SK-N-SH treated with all-trans-retinoic acid at 6 μM for 48 hours (cell line): Measurements from ENCODE around the gene TMEM132D.

Source experiments
- ATAC-seq: fragments of 200-7000 bp; cut with Tn5 transposase; 3 replicates; pipeline ENCODE4 v1.9.1; 2020; ENCODE audit warnings: mild to moderate bottlenecking, moderate library complexity
- ARNTL ChIP-seq: fragments of 450-650 bp; formaldehyde crosslinking; IDR thresholded peaks from 2 replicates; pipeline ENCODE4 v1.5.0; 2020; ENCODE audit warnings: low read depth, mild to moderate bottlenecking, moderate library complexity, borderline replicate concordance
- BACH2 ChIP-seq: fragments of 250-450 bp; sonication (Bioruptor Pico); IDR thresholded peaks from 2 replicates; pipeline ENCODE4 v1.9.0; 2021; ENCODE audit warnings: mild to moderate bottlenecking, borderline replicate concordance
- CSDC2 ChIP-seq: fragments of 250-450 bp; sonication (Bioruptor Pico); IDR thresholded peaks from 2 replicates; pipeline ENCODE4 v1.5.0; 2020; ENCODE audit warnings: mild to moderate bottlenecking, moderate library complexity
- CSRNP3 ChIP-seq: fragments of 250-450 bp; sonication (Bioruptor Pico); IDR thresholded peaks from 2 replicates; pipeline ENCODE4 v1.5.1; 2021; ENCODE audit warnings: mild to moderate bottlenecking, moderate library complexity
- ESRRG ChIP-seq: fragments of 250-450 bp; sonication (Bioruptor Pico); IDR thresholded peaks from 2 replicates; pipeline ENCODE4 v1.6.1; 2021; ENCODE audit warnings: mild to moderate bottlenecking
- OSR1 ChIP-seq: fragments of 250-450 bp; sonication (Bioruptor Pico); IDR thresholded peaks from 2 replicates; pipeline ENCODE4 v1.8.0; 2022; ENCODE audit warnings: moderate library complexity, mild to moderate bottlenecking, inconsistent platforms
- POU6F1 ChIP-seq: fragments of 250-450 bp; sonication (Bioruptor Pico); IDR thresholded peaks from 2 replicates; pipeline ENCODE4 v1.8.0; 2021; ENCODE audit warnings: low read depth, mild to moderate bottlenecking, moderate library complexity, borderline replicate concordance
- PPARA ChIP-seq: fragments of 250-450 bp; sonication (Bioruptor Pico); IDR thresholded peaks from 2 replicates; pipeline ENCODE4 v1.5.0; 2020; ENCODE audit warnings: mild to moderate bottlenecking, borderline replicate concordance
- RARB ChIP-seq: fragments of 250-450 bp; sonication (Bioruptor Pico); IDR thresholded peaks from 2 replicates; pipeline ENCODE4 v1.8.0; 2021; ENCODE audit warnings: mild to moderate bottlenecking, moderate library complexity
- SNAI2 ChIP-seq: fragments of 250-450 bp; sonication (Bioruptor Pico); IDR thresholded peaks from 2 replicates; pipeline ENCODE4 v1.5.0; 2020; ENCODE audit warnings: mild to moderate bottlenecking, moderate library complexity
- TCF4 ChIP-seq: fragments of 250-450 bp; sonication (Bioruptor Pico); IDR thresholded peaks from 2 replicates; pipeline ENCODE4 v1.8.0; 2021; ENCODE audit warnings: mild to moderate bottlenecking, moderate library complexity, borderline replicate concordance
- TOX ChIP-seq: fragments of 250-450 bp; sonication (Bioruptor Pico); IDR thresholded peaks from 2 replicates; pipeline ENCODE4 v1.8.0; 2021; ENCODE audit warnings: mild to moderate bottlenecking, moderate library complexity, borderline replicate concordance
- TSHZ2 ChIP-seq: fragments of 250-450 bp; sonication (Bioruptor Pico); IDR thresholded peaks from 2 replicates; pipeline ENCODE4 v1.5.0; 2020; ENCODE audit warnings: mild to moderate bottlenecking, moderate library complexity
- ZC3H10 ChIP-seq: fragments of 250-450 bp; sonication (Bioruptor Pico); IDR thresholded peaks from 2 replicates; pipeline ENCODE4 v1.5.1; 2021; ENCODE audit warnings: mild to moderate bottlenecking, moderate library complexity
- ZFP3 ChIP-seq: fragments of 250-450 bp; sonication (Bioruptor Pico); IDR thresholded peaks from 2 replicates; pipeline ENCODE4 v1.5.0; 2020; ENCODE audit warnings: mild to moderate bottlenecking, moderate library complexity
- ZFP30 ChIP-seq: fragments of 450-650 bp; formaldehyde crosslinking; IDR thresholded peaks from 2 replicates; pipeline ENCODE4 v1.5.0; 2022; ENCODE audit warnings: mild to moderate bottlenecking, moderate library complexity
- ZNF70 ChIP-seq: fragments of 450-650 bp; formaldehyde crosslinking; IDR thresholded peaks from 2 replicates; pipeline ENCODE4 v1.5.0; 2020; ENCODE audit warnings: mild to moderate bottlenecking, moderate library complexity
- TF ChIP-seq, protein P1 (sequence below): fragments of 250-450 bp; sonication (Bioruptor Pico); IDR thresholded peaks from 2 replicates; pipeline ENCODE4 v1.5.1; 2020; ENCODE audit warnings: low read depth, mild to moderate bottlenecking, moderate library complexity
- TF ChIP-seq, protein P2 (sequence below): fragments of 250-450 bp; sonication (Bioruptor Pico); IDR thresholded peaks from 2 replicates; pipeline ENCODE4 v1.8.0; 2020; ENCODE audit warnings: mild to moderate bottlenecking, moderate library complexity, borderline replicate concordance

The TMEM132D gene

GRCh38 chr12:129184127-129184928 lies 719.5 kb downstream of the TMEM132D start:
- TF ChIP-seq OSR1 (CRISPR knock-in tag) (no peak), TCF4 (CRISPR knock-in tag) (no peak), ESRRG (CRISPR knock-in tag) (no peak), PPARA (CRISPR knock-in tag) (no peak), RARB (no peak), ZC3H10 (CRISPR knock-in tag) (no peak), ARNTL (CRISPR knock-in tag) (no peak), TSHZ2 (CRISPR knock-in tag) (no peak)
- TF ChIP-seq, protein P1, sequence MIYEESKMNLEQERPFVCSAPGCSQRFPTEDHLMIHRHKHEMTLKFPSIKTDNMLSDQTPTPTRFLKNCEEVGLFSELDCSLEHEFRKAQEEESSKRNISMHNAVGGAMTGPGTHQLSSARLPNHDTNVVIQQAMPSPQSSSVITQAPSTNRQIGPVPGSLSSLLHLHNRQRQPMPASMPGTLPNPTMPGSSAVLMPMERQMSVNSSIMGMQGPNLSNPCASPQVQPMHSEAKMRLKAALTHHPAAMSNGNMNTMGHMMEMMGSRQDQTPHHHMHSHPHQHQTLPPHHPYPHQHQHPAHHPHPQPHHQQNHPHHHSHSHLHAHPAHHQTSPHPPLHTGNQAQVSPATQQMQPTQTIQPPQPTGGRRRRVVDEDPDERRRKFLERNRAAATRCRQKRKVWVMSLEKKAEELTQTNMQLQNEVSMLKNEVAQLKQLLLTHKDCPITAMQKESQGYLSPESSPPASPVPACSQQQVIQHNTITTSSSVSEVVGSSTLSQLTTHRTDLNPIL (CRISPR knock-in tag) = no peak
- no peak for ATAC-seq

GRCh38 chr12:129179941-129180553 lies 723.8 kb downstream of the TMEM132D start:
- TF ChIP-seq CSRNP3 (CRISPR knock-in tag) (no peak), TSHZ2 (CRISPR knock-in tag) (no peak), SNAI2 (no peak), RARB (no peak), CSDC2 (CRISPR knock-in tag) (no peak), ZFP3 (CRISPR knock-in tag) (no peak), PPARA (CRISPR knock-in tag) (no peak), ZNF70 (no peak), TCF4 (CRISPR knock-in tag) (no peak), TOX (no peak), POU6F1 (CRISPR knock-in tag) (no peak), ARNTL (CRISPR knock-in tag) (no peak), BACH2 (CRISPR knock-in tag) (no peak), ZFP30 (CRISPR knock-in tag) (no peak)
- no peak for ATAC-seq

GRCh38 chr12:129169928-129170327 lies 733.9 kb downstream of the TMEM132D start:
- ATAC-seq = no peak
- TF ChIP-seq, protein P2, sequence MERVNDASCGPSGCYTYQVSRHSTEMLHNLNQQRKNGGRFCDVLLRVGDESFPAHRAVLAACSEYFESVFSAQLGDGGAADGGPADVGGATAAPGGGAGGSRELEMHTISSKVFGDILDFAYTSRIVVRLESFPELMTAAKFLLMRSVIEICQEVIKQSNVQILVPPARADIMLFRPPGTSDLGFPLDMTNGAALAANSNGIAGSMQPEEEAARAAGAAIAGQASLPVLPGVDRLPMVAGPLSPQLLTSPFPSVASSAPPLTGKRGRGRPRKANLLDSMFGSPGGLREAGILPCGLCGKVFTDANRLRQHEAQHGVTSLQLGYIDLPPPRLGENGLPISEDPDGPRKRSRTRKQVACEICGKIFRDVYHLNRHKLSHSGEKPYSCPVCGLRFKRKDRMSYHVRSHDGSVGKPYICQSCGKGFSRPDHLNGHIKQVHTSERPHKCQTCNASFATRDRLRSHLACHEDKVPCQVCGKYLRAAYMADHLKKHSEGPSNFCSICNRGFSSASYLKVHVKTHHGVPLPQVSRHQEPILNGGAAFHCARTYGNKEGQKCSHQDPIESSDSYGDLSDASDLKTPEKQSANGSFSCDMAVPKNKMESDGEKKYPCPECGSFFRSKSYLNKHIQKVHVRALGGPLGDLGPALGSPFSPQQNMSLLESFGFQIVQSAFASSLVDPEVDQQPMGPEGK = no peak
- TF ChIP-seq RARB = no peak
- no peak for TF ChIP-seq ZFP30 (CRISPR knock-in tag)
- TF ChIP-seq, protein P1 (CRISPR knock-in tag) = no peak
- TF ChIP-seq ZNF70 = no peak
